ENCODE data around the gene PSENEN. TPM values are rescaled to one million over a fixed set of nuclear protein-coding genes. Genes with fewer than 3 reads are reported as not detected.
"Not testable (repeated sequence)": the region's sequence is repeated elsewhere in the genome, so short reads cannot be mapped to it uniquely, and the experiment has no call there.

The PSENEN gene
- total RNA-seq, 3 donors from 2014 or later, result 56.7 to 92.1 (median 90.2) TPM

- DNase-seq, result no peak
- intact Hi-C loops (cut with DNase I, micrococcal nuclease), result no loop called here
- no peak for ATAC-seq
- no peaks in the 10 kb centered on the region for H3K36me3 ChIP-seq (ENCODE audit: low read depth)
- no peak overlapping the region for H3K4me3 ChIP-seq
- H3K4me1 ChIP-seq (ENCODE audit: low read depth), result no peaks in the 10 kb centered on the region
- TF ChIP-seq CTCF (IDR thresholded peaks at IDR 0.05), result no peak
- no peaks in the 10 kb centered on the region for H3K9me3 ChIP-seq
Observed at GRCh38 chr19:35791814-35792279, 46.4 kb downstream of the PSENEN start.

- no peak for DNase-seq
- no peak for ATAC-seq
- Histone ChIP-seq H3K4me3 (no peak overlapping the region), H3K4me1 (ENCODE audit: low read depth) (no peaks in the 10 kb centered on the region), H3K9me3 (no peaks in the 10 kb centered on the region), H3K36me3 (ENCODE audit: low read depth) (no peaks in the 10 kb centered on the region)
- no peak for TF ChIP-seq CTCF (IDR thresholded peaks at IDR 0.05)
- intact Hi-C loops (cut with DNase I, micrococcal nuclease), result no loop called here
Observed at GRCh38 chr19:35792312-35792711, 46.9 kb downstream of the PSENEN start.

GRCh38 chr19:35792888-35793287, 47.4 kb downstream of the PSENEN start:
- TF ChIP-seq CTCF (IDR thresholded peaks at IDR 0.05), result no peak
- Histone ChIP-seq H3K4me1 (ENCODE audit: low read depth) (no peaks in the 10 kb centered on the region), H3K4me3 (no peak overlapping the region), H3K36me3 (ENCODE audit: low read depth) (no peaks in the 10 kb centered on the region), H3K9me3 (no peaks in the 10 kb centered on the region)
- intact Hi-C loops (cut with DNase I, micrococcal nuclease), result no loop called here
- no peak for ATAC-seq
- no peak for DNase-seq

GRCh38 chr19:35793381-35794165, 48.1 kb downstream of the PSENEN start:
- H3K36me3 ChIP-seq (ENCODE audit: low read depth), result no peaks in the 10 kb centered on the region
- H3K4me3 ChIP-seq, result no peak overlapping the region
- TF ChIP-seq CTCF (IDR thresholded peaks at IDR 0.05), result no peak
- no peaks in the 10 kb centered on the region for H3K9me3 ChIP-seq
- intact Hi-C loops (cut with DNase I, micrococcal nuclease), result no loop called here
- ATAC-seq (peak; percentile 65), DNase-seq (no peak)
- H3K4me1 ChIP-seq (ENCODE audit: low read depth), result no peaks in the 10 kb centered on the region

- H3K36me3 ChIP-seq (ENCODE audit: low read depth); H3K4me3 ChIP-seq; intact Hi-C loops (cut with DNase I, micrococcal nuclease); DNase-seq; ATAC-seq; H3K9me3 ChIP-seq; H3K4me1 ChIP-seq (ENCODE audit: low read depth): not testable (repeated sequence)
Observed at GRCh38 chr19:35795564-35795963, 50.1 kb downstream of the PSENEN start.

Other genes starting within 250 kb of the PSENEN start
- 10 to 100 TPM in 2 of 3 donors, 1 to 10 TPM in 1; 8.2 to 14.3 (median 10.7) TPM for gene DMKN, start 232.0 kb upstream of the PSENEN start, total RNA-seq
- not detected for gene SBSN, start 217.3 kb upstream of the PSENEN start, total RNA-seq
- not detected for gene GAPDHS, start 212.2 kb upstream of the PSENEN start, total RNA-seq
- gene TMEM147, start 200.0 kb upstream of the PSENEN start, total RNA-seq, result 10 to 100 TPM; 54.4 to 62.8 (median 58.2) TPM
- gene ATP4A, start 182.0 kb upstream of the PSENEN start, total RNA-seq, result not detected
- not detected for gene PMIS2, start 159.5 kb upstream of the PSENEN start, total RNA-seq
- gene HAUS5, start 132.9 kb upstream of the PSENEN start, total RNA-seq, result 10 to 100 TPM in 1 of 3 donors, 1 to 10 TPM in 2; 6.4 to 13.2 (median 9.0) TPM
- 10 to 100 TPM; 67.4 to 73.3 (median 67.6) TPM for gene RBM42, start 116.6 kb upstream of the PSENEN start, total RNA-seq
- 1 to 10 TPM in 2 of 3 donors, under 1 TPM in 1; 0.76 to 2.0 (median 1.1) TPM for gene ETV2, start 103.9 kb upstream of the PSENEN start, total RNA-seq
- gene COX6B1, start 97.3 kb upstream of the PSENEN start, total RNA-seq, result 100 to 1,000 TPM; 460 to 939 (median 669) TPM
- gene UPK1A, start 79.1 kb upstream of the PSENEN start, total RNA-seq, result not detected
- under 1 TPM in 1 of 3 donors, not detected in 2; 0.27 TPM for gene ZBTB32, start 41.1 kb upstream of the PSENEN start, total RNA-seq
- 10 to 100 TPM; 35.9 to 49.2 (median 37.5) TPM for gene KMT2B, start 27.6 kb upstream of the PSENEN start, total RNA-seq
- gene IGFLR1, start 3.2 kb upstream of the PSENEN start, total RNA-seq, result 10 to 100 TPM in 1 of 3 donors, 1 to 10 TPM in 2; 5.3 to 14.6 (median 8.2) TPM
- gene U2AF1L4, start 233 bp upstream of the PSENEN start, total RNA-seq, result 10 to 100 TPM; 19.7 to 32.4 (median 32.1) TPM
- 10 to 100 TPM in 1 of 3 donors, 1 to 10 TPM in 2; 7.6 to 14.3 (median 8.6) TPM for gene LIN37, start 2.9 kb downstream of the PSENEN start, total RNA-seq
- 100 to 1,000 TPM in 1 of 3 donors, 10 to 100 TPM in 1, 1 to 10 TPM in 1; 3.9 to 122 (median 22.9) TPM for gene HSPB6, start 11.4 kb downstream of the PSENEN start, total RNA-seq
- gene PROSER3, start 12.5 kb downstream of the PSENEN start, total RNA-seq, result 10 to 100 TPM; 21.7 to 26.5 (median 26.0) TPM
- gene ARHGAP33, start 29.9 kb downstream of the PSENEN start, total RNA-seq, result 10 to 100 TPM; 14.4 to 16.0 (median 14.6) TPM
- not detected for gene PRODH2, start 67.2 kb downstream of the PSENEN start, total RNA-seq
- gene NPHS1, start 106.9 kb downstream of the PSENEN start, total RNA-seq, result under 1 TPM in 1 of 3 donors, not detected in 2; 0.09 TPM
- gene KIRREL2, start 111.3 kb downstream of the PSENEN start, total RNA-seq, result under 1 TPM in 1 of 3 donors, not detected in 2; 0.09 TPM
- 10 to 100 TPM in 1 of 3 donors, 1 to 10 TPM in 2; 1.6 to 13.2 (median 1.9) TPM for gene APLP1, start 122.9 kb downstream of the PSENEN start, total RNA-seq
- gene NFKBID, start 154.9 kb downstream of the PSENEN start, total RNA-seq, result 10 to 100 TPM in 2 of 3 donors, 1 to 10 TPM in 1; 8.7 to 16.6 (median 12.3) TPM
- gene HCST, start 156.9 kb downstream of the PSENEN start, total RNA-seq, result 1 to 10 TPM; 4.6 to 8.2 (median 7.9) TPM
- gene TYROBP, start 162.6 kb downstream of the PSENEN start, total RNA-seq, result 10 to 100 TPM; 15.7 to 50.2 (median 45.0) TPM
- gene LRFN3, start 190.7 kb downstream of the PSENEN start, total RNA-seq, result 10 to 100 TPM; 10.5 to 14.0 (median 10.5) TPM
- gene SDHAF1, start 249.5 kb downstream of the PSENEN start, total RNA-seq, result 10 to 100 TPM; 18.1 to 22.0 (median 19.1) TPM